ENCODE results near the gene MBD5. TPM values are rescaled to one million over a fixed set of nuclear protein-coding genes. Genes with fewer than 3 reads are reported as not detected.

MBD5 gene
- total RNA-seq, 1 donor from 2014 or later: 8.3 TPM

GRCh38 chr2:148161909-148162435, 141.1 kb downstream of the MBD5 start:
- Histone ChIP-seq H3K4me3 (no peak overlapping the region), H3K4me1 (no peaks in the 10 kb centered on the region), H3K9me3 (no peaks in the 10 kb centered on the region), H3K27ac (no peak overlapping the region), H3K36me3 (no peaks in the 10 kb centered on the region), H3K27me3 (no peaks in the 10 kb centered on the region)
- TF ChIP-seq CTCF (IDR thresholded peaks at IDR 0.05): no peak
- intact Hi-C loops (cut with DNase I): no loop called here
- no peak for DNase-seq (ENCODE audit: low spot score in 2 of 2)

- DNase-seq (ENCODE audit: low spot score in 2 of 2): no peak
- Histone ChIP-seq H3K9me3 (no peaks in the 10 kb centered on the region), H3K27ac (no peak overlapping the region), H3K36me3 (no peaks in the 10 kb centered on the region), H3K4me1 (no peaks in the 10 kb centered on the region), H3K4me3 (no peak overlapping the region), H3K27me3 (no peaks in the 10 kb centered on the region)
- intact Hi-C loops (cut with DNase I): no loop called here
- TF ChIP-seq CTCF (IDR thresholded peaks at IDR 0.05): no peak
These were observed 142.0 kb downstream of the MBD5 start for GRCh38 chr2:148162871-148163270.

- Histone ChIP-seq H3K27me3 (no peaks in the 10 kb centered on the region), H3K4me1 (no peaks in the 10 kb centered on the region), H3K4me3 (no peak overlapping the region), H3K36me3 (no peaks in the 10 kb centered on the region), H3K9me3 (no peaks in the 10 kb centered on the region), H3K27ac (no peak overlapping the region)
- no peak for TF ChIP-seq CTCF (IDR thresholded peaks at IDR 0.05)
- no peak for DNase-seq (ENCODE audit: low spot score in 2 of 2)
- intact Hi-C loops (cut with DNase I): no loop called here
These were observed 145.1 kb downstream of the MBD5 start for GRCh38 chr2:148165975-148166374.

GRCh38 chr2:148167241-148167766, 146.4 kb downstream of the MBD5 start:
- no peak for TF ChIP-seq CTCF (IDR thresholded peaks at IDR 0.05)
- no peak overlapping the region for H3K27ac ChIP-seq

GRCh38 chr2:148167855-148168254, 147.0 kb downstream of the MBD5 start:
- H3K9me3 ChIP-seq: no peaks in the 10 kb centered on the region
- intact Hi-C loops (cut with DNase I): no loop called here

More at GRCh38 chr2:148167241-148167766, 146.4 kb downstream of the MBD5 start:
- H3K4me1 ChIP-seq: no peaks in the 10 kb centered on the region
- no peaks in the 10 kb centered on the region for H3K27me3 ChIP-seq
- no peak overlapping the region for H3K4me3 ChIP-seq
- H3K9me3 ChIP-seq: no peaks in the 10 kb centered on the region
- H3K36me3 ChIP-seq: no peaks in the 10 kb centered on the region
- intact Hi-C loops (cut with DNase I): no loop called here
- no peak for DNase-seq (ENCODE audit: low spot score in 2 of 2)

More at GRCh38 chr2:148167855-148168254, 147.0 kb downstream of the MBD5 start:
- H3K27me3 ChIP-seq: no peaks in the 10 kb centered on the region
- H3K27ac ChIP-seq: no peak overlapping the region
- H3K36me3 ChIP-seq: no peaks in the 10 kb centered on the region
- TF ChIP-seq CTCF (IDR thresholded peaks at IDR 0.05): no peak
- DNase-seq (ENCODE audit: low spot score in 2 of 2): no peak
- no peak overlapping the region for H3K4me3 ChIP-seq
- H3K4me1 ChIP-seq: no peaks in the 10 kb centered on the region

All from ascending aorta (tissue), 2 donors.